Lower leg skin (tissue), 4 donors: Measurements from ENCODE around the gene THBS2. TPM values are rescaled to one million over a fixed set of nuclear protein-coding genes. Genes with fewer than 3 reads are reported as not detected.
A peak's percentile ranks its signal among the peaks of the same experiment; 100 is the strongest.

Experiments
- DNase-seq, 2 donors: peaks; one replicate each; pipeline ENCODE4 v3.0.0-alpha.2; 2019; ENCODE audit warnings: low spot score in 2 of 2
- H3K4me3 ChIP-seq: fragments of 200-600 bp; sonication (generic); 2 replicates; pipeline ENCODE4 v1.5.1; 2017; ENCODE audit warnings: mild to moderate bottlenecking, low read depth; ENCODE audit not compliant: poor library complexity, severe bottlenecking
- CTCF ChIP-seq, 3 donors: fragments of 450-650 bp; IDR thresholded peaks; one replicate each; pipeline ENCODE4 v1.5.1; 2016; ENCODE audit warnings: antibody characterized with exemption in 3 of 3, mild to moderate bottlenecking in 3 of 3, moderate library complexity in 2 of 3
- POLR2A ChIP-seq, 2 donors: fragments of 450-650 bp; IDR thresholded peaks; one replicate each; pipeline ENCODE4 v1.6.1; 2016 to 2017; ENCODE audit warnings: antibody characterized with exemption in 2 of 2, mild to moderate bottlenecking in 1 of 2, moderate library complexity in 1 of 2
- WGBS, 2 donors: methylation state at CpG; one replicate each; pipeline ENCODE4 v1.1.5; 2018; 5-methylcytosine and 5-hydroxymethylcytosine counted together
- intact Hi-C: fragments of 100-400 bp; cut with DNase I; formaldehyde crosslinking; loops from one replicate; pipeline ENCODE4 v1.15.0; 2023; ENCODE audit warnings: low total_unique reads
- total RNA-seq, 4 donors: library from RNA; depleted of rRNA; stranded (reverse); fragments of >200 nt; gene quantifications; one replicate each; pipeline ENCODE4 v1.1.0, GENCODE V29; 2016

Gene THBS2
- total RNA-seq, 4 donors from 2014 or later = 72.1 to 135 (median 103) TPM

GRCh38 chr6:169225887-169226286, 27.8 kb downstream of the THBS2 start:
- DNase-seq = peak; percentile 11 to 85
- intact Hi-C loops = no loop called here
- H3K4me3 ChIP-seq = no peak overlapping the region
- TF ChIP-seq CTCF (IDR thresholded peaks at IDR 0.05) (no peak), POLR2A (IDR thresholded peaks at IDR 0.05) (no peak)
- WGBS, 2 donors = 91% methylated on average over 11 of the region's 11 CpGs

- TF ChIP-seq CTCF (IDR thresholded peaks at IDR 0.05) = no peak
- TF ChIP-seq POLR2A (IDR thresholded peaks at IDR 0.05) = no peak
- 93 to 94% methylated on average over 23 of the region's 23 CpGs for WGBS, 2 donors
- intact Hi-C loops = no loop called here
- DNase-seq = peak; percentile 11 to 84
- no peak overlapping the region for H3K4me3 ChIP-seq
Measured at GRCh38 chr6:169225131-169225576, 28.5 kb downstream of the THBS2 start.

- WGBS, 2 donors = 89 to 91% methylated on average over 9 of the region's 9 CpGs
Measured at GRCh38 chr6:169224716-169225115, 28.9 kb downstream of the THBS2 start.

GRCh38 chr6:169224185-169224695, 29.4 kb downstream of the THBS2 start:
- TF ChIP-seq POLR2A (IDR thresholded peaks at IDR 0.05) (no peak), CTCF (IDR thresholded peaks at IDR 0.05) (no peak)
- peak; percentile 13 to 72 for DNase-seq
- no peak overlapping the region for H3K4me3 ChIP-seq
- 45 to 55% methylated on average over 10 of the region's 10 CpGs for WGBS, 2 donors
- intact Hi-C loops = no loop called here

More at GRCh38 chr6:169224716-169225115, 28.9 kb downstream of the THBS2 start:
- no peak for DNase-seq
- TF ChIP-seq POLR2A (IDR thresholded peaks at IDR 0.05) = no peak
- no peak for TF ChIP-seq CTCF (IDR thresholded peaks at IDR 0.05)
- no peak overlapping the region for H3K4me3 ChIP-seq
- intact Hi-C loops = no loop called here

- intact Hi-C loops = no loop called here
- WGBS, 2 donors = 96% methylated on average over 9 of the region's 9 CpGs
- TF ChIP-seq POLR2A (IDR thresholded peaks at IDR 0.05) (no peak), CTCF (IDR thresholded peaks at IDR 0.05) (no peak)
- H3K4me3 ChIP-seq = no peak overlapping the region
- DNase-seq = peak in 1 of 2 donors; percentile 13
Measured at GRCh38 chr6:169223006-169223405, 30.6 kb downstream of the THBS2 start.

- TF ChIP-seq POLR2A (IDR thresholded peaks at IDR 0.05) = no peak
- no peak for TF ChIP-seq CTCF (IDR thresholded peaks at IDR 0.05)
- 91 to 95% methylated on average over 24 of the region's 24 CpGs for WGBS, 2 donors
- peak in 1 of 2 donors; percentile 12 for DNase-seq
- no peak overlapping the region for H3K4me3 ChIP-seq
- intact Hi-C loops = no loop called here
Measured at GRCh38 chr6:169222126-169222525, 31.5 kb downstream of the THBS2 start.
